Suppressor macrophage treated with lipopolysaccharide for 4 hours (primary cell): ENCODE measurements around the gene TBC1D21.

Source experiments
- DNase-seq: peaks from one replicate; pipeline ENCODE4 v3.0.0-alpha.2; 2020

The TBC1D21 gene, protein sequence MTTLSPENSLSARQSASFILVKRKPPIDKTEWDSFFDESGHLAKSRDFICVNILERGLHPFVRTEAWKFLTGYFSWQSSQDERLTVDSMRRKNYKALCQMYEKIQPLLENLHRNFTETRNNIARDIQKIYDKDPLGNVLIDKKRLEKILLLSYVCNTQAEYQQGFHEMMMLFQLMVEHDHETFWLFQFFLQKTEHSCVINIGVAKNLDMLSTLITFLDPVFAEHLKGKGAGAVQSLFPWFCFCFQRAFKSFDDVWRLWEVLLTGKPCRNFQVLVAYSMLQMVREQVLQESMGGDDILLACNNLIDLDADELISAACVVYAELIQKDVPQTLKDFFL

DNA sequence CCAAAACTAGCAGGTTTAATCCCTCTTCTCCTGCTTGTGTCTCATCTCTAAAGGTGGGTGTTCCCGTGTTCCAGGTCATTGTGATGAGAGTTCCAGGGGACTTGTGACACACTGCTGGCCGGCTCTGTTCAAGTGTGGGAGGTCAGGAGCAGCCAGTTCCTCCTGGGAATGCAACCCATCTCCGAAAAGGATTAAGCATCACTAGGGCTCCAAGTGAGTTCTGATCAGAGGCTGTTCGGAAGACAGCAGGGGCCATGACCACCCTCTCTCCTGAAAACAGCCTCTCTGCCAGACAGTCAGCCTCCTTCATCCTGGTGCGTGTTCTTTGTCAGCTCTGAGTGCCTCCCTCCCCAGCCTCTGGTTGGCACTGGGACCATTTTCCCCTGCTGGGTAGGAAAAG, at the start of gene TBC1D21:
TBC1D21 (plus strand) TSS at position 109 of the 400 bp plus-strand sequence; CDS start at position 255, 146 bp downstream.
- no peak for DNase-seq

DNA sequence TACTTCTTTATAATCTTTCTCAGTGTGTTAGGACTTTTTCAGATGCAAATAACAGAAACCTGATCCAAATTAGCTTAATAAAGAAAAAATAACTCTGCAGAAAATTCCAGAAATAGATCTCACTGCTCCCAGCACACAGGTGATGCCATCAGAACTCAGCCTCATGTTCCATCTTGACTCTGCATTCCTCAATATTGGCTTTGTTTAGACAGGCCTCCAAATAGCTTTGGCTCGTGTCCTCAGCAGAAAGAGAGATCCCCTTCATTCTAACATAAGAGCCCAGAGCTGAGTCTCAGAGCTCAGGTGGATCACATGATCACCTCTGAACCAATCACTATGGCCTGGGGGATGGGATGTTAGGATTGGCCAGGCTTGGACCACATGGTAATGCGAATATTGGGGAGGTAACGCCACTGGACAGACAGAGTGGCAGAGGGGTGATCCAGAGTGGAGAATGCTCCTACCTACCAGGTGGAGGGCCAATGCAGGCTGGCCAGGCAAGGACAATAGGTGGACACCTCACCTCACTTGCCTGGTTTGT, 46.6 kb upstream of the TBC1D21 start:
- DNase-seq: no peak

DNA sequence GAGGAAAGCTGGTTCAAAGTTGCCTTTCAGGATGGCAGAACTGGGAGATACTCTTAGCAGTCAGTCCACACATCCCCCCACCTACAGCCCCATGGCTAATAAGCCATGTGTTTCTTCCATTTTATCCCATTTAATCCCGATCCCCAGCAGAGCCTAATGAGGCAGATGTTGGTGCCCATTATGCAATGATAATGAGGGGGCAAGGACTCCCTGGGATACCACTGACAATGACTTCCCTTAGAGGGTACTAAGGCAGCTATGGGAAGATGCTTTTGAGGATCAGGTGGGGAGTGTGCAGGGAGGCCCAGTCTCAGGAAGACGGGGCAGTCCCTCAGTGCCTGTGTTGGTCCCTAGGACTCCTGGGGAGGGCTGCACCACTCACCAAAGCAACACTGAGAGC, 43.8 kb upstream of the TBC1D21 start:
- no peak for DNase-seq

DNA sequence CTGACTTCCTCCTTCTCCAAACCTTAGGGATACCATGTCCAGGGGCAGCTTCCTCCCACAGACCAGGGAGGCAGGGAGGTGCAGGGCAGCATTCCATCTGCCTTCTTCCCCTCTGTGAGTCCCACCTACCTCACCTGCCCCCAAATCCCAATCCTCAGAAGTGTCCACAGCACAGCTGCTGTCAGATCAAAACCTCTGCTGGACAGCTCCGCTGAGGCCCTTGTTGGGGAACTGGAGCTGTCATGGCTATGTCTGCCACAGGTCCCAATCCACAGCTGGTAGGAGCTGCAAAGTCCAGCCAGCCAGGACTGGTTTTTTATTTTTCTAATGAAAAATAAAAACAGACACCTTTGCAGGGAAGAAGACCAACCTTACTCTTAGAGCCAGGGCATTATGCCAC, 40.7 kb upstream of the TBC1D21 start:
- no peak for DNase-seq

DNA sequence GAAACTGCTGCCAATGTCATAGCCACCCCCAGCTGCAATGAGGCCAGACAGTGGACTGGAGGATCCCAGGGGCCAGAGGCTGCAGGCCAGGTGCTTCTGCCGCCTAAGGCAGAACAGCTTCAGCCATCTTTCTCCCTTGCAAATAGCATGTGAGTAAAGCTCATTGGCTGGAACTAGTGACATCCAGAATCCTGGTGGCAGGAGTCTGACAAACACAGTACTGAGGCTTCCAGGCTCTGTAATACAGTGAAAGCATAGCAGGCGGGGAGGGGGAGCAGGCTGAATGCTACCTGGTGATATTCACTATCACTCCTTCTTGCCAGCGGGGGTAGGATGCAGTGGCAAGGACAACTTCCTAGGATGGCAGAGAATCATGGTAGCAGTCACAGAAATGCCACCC, 36.5 kb upstream of the TBC1D21 start:
- DNase-seq: no peak

DNA sequence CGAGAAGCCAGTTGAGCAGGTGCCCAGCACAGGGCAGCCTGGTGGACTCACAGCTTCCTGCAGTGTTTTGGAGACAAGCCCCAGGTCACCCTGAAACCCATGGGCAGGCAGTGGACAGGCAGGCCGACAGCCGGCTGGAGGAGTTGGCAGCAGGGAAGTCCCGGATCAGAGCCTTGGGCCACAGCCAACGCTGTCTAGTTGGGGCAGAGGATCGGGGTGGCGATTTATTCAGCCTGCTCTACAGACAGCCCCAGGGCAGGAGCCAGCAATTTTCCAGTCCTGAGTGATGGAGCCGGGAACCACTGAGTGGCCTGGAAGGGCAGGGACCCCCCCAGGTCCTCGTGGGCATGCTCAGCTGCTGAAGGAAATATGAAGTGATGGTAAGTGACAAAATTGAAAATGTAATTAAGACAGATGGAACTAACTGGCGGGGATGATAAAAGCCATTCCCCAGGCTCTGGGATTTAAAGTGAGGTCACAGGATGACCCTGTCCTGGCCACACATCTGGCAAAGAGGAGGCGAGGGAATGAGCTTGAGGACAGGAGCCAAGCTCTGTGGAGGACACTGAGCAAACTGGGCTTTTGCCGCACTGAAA, 34.4 kb upstream of the TBC1D21 start:
- DNase-seq: no peak

DNA sequence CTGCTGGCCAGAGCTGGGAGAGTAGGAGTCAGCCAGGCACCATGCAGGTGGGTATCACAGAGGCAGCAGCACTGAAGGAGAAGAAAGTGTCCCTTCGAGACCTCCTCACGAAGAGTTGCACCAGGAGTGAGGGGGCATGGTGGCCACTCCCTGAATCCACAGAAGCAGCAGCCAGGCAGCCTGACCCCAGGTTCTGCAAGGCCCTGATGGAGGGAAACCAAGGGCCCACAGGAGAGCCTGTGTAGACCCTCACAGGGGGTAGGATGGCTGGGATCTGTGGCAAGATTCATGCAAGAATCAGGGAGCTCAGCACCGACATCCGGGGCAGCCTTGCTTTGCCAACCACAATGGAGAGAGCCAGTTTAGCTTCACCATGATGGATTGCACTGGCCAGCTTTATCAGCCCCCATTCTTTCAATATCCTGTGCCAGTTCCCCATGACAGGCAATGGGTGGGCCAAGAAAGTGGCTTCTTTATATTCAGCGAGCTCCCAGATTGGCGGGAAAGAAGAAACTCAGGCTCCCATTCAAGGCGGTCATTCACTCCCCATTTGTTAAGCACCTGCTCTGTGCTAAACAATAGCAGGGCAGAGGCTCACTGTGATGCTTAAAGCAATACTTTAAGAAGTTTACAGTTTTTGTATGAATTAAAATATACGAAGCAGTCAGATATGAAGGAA, 33.5 kb upstream of the TBC1D21 start:
- no peak for DNase-seq

DNA sequence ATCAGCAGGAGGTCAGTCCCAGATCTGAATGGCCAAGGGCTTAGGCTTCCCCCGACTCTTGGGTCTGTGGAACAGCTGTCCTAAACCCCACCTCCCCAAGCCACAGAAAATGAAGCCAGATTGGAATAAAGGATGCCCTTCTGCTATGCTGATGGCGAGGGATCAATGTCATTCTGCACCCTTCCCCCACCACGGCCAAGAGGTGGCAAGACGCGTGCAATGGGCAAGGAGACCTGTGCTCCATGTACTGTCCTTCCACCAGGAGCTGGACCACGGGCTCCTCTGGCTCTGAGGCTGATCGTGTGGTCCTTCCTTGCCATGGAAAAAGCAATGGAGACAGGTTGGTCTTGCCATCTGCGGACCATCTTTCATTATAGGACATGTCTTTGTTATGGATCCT, 32.6 kb upstream of the TBC1D21 start:
- DNase-seq: no peak

DNA sequence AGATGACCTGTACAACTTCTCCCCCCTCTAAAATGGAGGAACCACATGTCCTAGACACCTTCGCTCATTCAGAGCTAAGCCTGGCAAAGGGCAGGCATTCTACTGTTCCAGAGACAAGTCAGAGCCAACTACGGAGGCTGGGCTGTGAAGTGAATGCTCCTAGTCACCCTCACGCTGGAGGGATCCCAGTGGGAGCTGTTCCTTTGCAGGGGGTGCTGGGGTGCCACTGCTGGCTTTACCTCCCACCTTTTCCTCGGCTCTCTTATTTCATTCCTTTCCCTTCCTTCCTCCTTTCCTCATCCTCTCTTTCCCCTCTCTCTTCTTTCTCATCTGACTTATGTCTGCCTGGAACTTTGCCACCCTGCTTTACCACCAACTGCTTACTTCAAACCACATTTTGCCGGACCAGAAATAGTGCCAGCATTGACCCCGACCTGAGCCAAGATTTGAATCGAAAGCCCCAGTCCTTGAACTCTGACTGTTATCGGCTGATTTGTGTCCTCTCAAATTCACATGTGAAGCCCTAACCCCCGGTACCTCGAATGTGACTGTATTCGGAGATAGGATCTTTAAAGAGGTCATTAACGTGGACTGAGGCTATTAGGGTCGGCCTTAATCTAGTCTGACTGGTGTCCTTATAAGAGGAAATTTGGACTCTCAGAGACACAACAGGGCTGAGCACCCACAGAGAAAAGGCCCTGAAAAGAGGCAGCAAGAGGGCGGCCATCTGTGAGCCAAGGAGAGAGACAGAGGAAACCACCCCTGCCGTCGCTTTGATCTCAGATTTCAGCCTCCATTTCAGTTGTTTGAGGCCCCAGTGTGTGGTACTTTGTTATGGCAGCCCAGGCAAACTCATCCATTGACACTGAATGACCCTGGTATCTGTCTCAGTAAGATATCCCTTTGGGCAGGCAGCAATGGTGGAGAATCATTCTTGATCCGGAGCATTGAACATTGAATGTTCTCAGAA, 31.3 kb upstream of the TBC1D21 start:
- DNase-seq: no peak

DNA sequence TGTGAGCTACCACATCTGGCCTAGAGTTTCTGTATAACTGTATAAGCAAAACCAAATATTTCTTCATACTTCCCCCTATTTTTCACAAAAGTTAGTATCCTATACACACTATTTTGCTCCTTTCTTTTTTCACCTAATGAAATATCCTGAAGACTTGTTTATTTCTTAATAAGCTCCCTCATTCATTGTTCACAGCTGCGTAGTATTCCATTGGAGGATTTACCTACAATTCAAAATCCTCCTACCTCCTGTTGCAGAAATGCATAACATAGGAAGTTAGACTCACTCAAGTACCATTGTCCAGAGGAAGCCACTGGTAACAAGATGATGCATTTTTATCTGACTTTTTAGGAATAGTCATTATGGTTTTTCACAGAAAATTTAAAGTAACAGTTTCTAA, 29.6 kb upstream of the TBC1D21 start:
- no peak for DNase-seq

DNA sequence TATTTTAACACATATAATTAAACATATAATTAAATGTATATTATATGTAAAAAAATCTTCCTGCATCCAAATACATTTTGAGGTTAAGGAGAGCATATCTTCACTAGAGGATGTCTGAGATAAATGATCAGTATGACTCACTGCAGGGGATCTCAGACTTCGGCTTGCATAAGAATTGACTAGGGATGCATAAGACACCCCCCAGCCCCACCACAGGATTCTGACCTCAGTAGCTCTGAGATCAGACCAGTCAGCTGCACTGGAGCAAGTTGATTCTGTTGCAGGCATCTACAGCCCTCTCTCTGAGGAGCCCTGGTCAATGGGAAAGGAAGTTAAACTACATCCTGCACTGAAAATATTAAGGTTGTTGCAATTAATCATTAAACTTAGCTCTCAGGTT, 29.0 kb upstream of the TBC1D21 start:
- DNase-seq: no peak

DNA sequence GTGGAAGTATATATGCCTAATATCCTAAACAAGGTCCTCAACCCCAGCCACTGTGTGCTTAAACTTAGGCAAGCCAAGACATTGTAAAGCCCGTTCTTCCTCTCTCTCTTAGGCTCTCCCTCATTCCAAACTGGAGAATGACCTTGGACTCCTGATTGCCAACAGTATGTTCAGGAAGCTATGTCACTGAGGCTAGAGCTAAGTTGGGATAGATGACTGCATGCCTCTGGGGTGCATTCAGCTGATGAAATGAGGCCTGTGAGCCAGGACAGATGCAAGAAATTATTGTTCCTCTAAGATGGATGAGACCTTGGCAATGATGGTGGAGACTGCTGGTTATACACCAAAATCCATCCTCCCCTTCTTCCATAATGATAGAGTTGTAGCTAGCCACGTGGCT, 27.9 kb upstream of the TBC1D21 start:
- DNase-seq: no peak

DNA sequence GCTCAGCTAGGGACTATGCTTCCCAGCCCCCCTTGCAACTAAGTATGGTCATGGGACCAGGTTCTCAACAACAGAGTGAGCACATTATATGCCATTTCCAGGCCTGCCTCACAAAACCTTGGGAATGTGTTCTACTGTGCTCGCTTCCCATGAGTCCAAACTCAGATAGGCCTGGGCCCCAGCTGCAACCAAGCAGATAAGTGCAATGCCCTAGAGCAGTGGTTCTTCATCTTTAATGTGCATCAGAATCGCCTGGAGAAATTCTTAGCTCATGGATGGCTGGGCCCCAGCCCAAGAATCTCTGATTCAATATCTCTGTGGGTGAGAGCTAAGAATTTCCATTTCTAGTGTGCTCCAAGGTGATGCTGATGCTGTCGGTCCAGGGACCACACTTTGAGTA, 27.5 kb upstream of the TBC1D21 start:
- DNase-seq: no peak

DNA sequence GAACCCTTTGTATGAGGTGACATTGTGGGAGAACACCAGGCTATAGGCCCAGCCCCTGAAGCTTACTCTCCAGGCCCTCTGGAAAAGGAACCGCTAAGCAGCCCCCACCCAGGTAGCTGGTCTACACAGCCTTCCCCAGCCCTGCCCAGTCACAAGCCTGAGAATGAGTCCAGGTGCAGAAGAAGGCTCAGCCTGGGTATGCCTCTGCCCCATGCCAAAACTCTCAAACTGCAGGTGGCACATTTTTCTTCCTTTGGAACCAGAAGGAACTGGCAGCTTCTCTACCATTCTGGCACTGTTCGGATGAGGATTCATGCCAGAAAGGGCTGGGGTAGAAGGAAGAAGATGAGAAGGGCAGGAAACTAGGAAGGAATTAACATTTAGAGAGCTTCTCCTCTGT, 23.7 kb upstream of the TBC1D21 start:
- DNase-seq: no peak

DNA sequence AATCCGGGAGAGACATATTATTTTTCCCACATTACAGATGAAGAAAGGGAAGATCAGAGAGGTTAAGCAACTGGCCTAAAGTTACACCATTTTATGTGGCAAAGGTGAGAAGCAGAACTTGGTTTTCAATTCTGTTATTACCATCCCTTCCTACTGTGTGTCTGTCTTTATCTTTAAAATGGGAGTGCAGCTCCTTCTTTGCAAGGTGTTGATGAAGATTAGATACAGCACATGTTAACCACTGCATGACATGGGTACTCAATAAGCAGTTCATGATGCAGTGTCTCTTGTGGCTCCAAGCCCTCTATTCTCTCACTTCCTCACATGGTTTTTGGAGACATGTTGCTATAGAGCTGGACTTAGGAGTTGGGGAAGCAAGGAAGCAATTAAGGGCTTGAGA, 23.1 kb upstream of the TBC1D21 start:
- no peak for DNase-seq

DNA sequence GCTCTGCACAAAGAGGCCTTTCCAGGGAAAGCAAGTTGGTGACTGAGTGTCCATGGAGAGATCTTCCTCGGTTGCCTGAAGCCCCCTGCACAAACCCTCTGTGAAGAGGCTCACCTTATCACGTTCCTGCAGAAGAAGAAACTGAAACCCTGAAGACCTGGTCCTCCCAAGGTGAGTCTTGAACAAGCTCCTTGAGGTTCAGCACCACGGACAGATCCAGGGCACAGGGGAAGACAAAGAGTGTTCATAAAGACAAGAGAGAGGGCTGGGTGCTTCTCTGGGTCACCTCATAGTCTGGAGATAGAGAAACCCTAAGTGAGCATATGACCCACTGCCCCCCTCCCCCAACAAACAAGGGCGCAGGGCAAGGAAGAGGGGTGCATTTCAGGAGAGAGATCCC, 21.7 kb upstream of the TBC1D21 start:
- peak; percentile 43 for DNase-seq

DNA sequence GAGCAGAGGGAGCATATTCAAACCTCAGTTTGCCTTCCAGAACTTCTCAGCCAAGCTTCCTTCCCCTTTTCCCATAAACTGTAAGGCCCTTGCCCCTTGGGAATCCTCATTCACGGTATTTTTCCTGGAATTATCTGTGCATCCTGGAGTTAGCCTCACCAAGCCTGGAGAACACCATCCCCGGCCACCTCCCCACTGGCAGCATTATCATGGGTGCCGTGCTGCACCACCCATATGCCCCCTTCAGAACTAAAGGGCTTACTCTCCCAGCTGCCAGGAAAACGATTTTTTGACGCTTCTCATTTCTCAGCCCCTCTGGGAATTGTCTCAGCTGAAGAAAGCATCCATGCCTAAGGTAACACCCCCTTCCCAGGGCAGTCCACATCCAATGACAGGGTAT, 20.9 kb upstream of the TBC1D21 start:
- DNase-seq: no peak

DNA sequence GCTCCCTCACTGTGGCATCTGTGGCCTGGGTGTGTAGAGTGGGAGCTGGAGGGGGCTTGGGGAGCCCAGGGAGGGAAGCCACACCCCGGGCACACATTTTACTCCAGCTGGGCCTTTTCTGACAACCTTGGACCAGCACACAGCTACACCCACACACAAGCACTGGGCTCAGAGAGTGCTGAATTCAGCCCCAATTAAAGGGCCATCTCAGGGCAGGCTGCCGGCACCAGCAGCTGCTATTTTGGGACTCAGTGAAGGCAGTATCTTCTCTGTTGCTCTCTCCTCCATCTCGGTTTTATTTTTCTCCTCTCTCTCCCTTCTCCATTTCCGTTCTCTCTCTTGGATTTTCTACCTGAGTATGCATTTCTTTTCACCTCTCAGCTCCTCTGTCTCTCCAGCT, 19.1 kb upstream of the TBC1D21 start:
- no peak for DNase-seq

DNA sequence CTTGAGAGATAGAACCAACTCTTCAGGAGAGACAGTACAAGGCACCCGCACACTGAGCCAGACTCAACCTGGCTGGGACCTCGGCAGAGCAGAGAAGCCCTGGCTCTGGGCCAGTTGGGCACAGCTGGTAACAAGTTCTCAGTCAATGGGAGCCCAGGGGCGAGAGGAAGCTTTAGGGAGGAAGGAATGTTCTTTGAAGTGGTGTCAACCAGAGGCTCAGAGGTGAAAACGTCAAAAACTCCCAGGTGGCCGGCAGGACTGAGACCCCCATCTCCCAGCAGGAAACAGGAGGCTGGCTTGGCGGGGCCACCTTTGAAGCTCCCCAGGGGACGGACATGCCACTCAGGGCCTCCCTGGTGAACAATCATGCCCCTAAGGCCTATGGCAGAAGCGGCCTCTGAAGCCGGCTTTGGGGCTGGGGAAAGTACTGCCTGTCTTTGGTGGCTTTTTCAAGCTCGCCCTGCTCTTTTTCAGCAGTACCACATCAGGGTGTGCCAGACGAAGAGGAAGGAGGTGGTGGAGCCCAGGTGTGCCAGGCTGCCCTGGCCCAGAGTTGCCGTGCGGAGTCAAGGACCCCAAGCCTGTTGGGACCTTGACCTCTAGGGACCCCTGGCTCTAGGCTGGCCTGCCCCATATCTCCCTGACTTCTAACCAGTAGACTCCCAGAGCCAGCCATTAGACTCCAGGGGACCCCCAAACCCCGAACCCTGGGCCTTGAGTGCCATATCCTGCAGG, 16.7 kb upstream of the TBC1D21 start:
- no peak for DNase-seq

DNA sequence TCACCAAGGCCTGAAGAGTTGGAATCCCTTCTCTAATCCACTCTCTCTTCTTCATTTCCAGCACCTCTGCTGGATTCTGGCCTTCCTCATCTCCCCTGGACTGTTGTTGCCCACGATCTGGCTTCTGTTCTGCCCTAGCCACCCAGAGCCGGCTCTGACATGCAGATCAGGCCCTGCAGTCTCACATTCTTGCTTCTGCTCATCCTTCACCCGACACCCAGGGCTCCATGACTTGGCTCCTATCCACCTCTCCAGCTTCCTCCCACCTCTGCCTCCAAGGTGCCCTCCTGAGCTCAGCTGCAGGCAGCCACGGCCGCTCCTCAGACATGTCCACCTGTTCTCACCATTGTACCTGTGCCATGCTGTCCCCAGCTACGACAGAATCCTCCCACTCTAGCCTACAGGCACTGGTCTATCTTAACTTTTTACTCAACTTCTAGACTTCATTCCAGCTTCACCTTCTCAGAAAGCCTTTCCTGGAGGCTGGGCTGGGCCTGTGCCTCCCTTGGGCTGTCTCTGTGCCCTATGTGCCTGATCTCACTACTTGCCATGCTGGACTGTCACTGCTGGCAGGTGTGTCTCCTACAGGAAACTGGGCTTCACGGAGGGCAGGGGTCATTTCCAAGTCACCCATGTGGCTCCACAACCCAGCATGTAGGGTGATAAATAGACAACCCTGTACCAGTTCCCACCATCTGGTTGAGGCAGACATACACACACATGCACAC, 16.0 kb upstream of the TBC1D21 start:
- no peak for DNase-seq

DNA sequence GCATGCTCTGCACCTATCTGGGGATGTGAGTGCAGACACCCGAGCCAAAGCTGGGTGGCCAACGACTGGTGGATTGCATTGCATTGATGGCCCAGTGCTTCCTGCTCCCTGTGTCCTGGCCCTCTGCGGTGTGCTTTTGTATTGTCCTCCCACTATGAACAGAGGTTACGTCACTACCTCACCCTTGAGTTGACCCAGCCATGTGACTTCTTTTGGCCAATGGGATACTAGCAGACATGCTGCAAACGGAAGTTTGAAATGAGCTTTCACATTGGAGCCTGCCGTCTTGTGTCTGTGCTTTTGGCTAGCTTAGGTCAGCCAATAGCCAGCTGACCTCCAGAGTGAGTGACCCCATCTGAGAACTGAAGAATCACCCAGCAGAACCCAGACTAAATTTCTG, 15.3 kb upstream of the TBC1D21 start:
- DNase-seq: no peak
